PC-3 (cell line): ENCODE results near the gene PTP4A2. TPM values are rescaled to one million over a fixed set of nuclear protein-coding genes. Genes with fewer than 3 reads are reported as not detected.
"Not testable (repeated sequence)": the region's sequence is repeated elsewhere in the genome, so short reads cannot be mapped to it uniquely, and the experiment has no call there.

ENCODE experiments used
- ATAC-seq: fragments of 200-7000 bp; cut with Tn5 transposase; 2 replicates; pipeline ENCODE4 v1.9.1; 2020; ENCODE audit warnings: mild to moderate bottlenecking, moderate library complexity
- BruUV-seq: library from RNA; stranded (reverse); fragments of 400-500 nt; replicated peaks from 2 replicates; lab custom pipeline; 2021; lab: Mats Ljungman, UMichigan
- CTCF ChIA-PET: fragments of 300-600 bp; sonication (Branson Sonifier 250); formaldehyde crosslinking; loops from one replicate; lab custom pipeline; 2022; ENCODE audit warnings: antibody characterized with exemption; lab: Charles Lee
- POLR2A ChIA-PET: fragments of 300-600 bp; sonication (Branson Sonifier 250); formaldehyde crosslinking; loops from one replicate; lab custom pipeline; 2022; ENCODE audit warnings: antibody characterized with exemption; ENCODE audit not compliant: unreplicated experiment; lab: Charles Lee
- DNase-seq: peaks from one replicate; pipeline ENCODE4 v3.0.0-alpha.2; 2015
- H2AFZ ChIP-seq: fragments of 300-600 bp; sonication (generic); 2 replicates; pipeline ENCODE4 v1.6.0; 2016; ENCODE audit warnings: antibody characterized with exemption, low read length
- H3F3A ChIP-seq: fragments of 300-600 bp; sonication (generic); one replicate; pipeline ENCODE4 v1.6.0; 2017; ENCODE audit warnings: antibody characterized with exemption, low read length, control low read depth, mild to moderate bottlenecking; ENCODE audit not compliant: unreplicated experiment
- H3K27ac ChIP-seq: fragments of 300-600 bp; sonication (generic); 2 replicates; pipeline ENCODE4 v1.5.1; 2016; ENCODE audit warnings: mild to moderate bottlenecking, low read length
- H3K27me3 ChIP-seq: fragments of 300-600 bp; sonication (generic); 2 replicates; pipeline ENCODE4 v1.6.1; 2016; ENCODE audit warnings: low read length, mixed read lengths
- H3K36me3 ChIP-seq: fragments of 300-600 bp; sonication (generic); 2 replicates; pipeline ENCODE4 v1.6.1; 2016; ENCODE audit warnings: low read depth, mixed run types, low read length, mixed read lengths
- H3K4me1 ChIP-seq: fragments of 300-600 bp; sonication (generic); 2 replicates; pipeline ENCODE4 v1.5.1; 2016; ENCODE audit warnings: low read length; ENCODE audit not compliant: insufficient read depth
- H3K4me2 ChIP-seq: fragments of 300-600 bp; sonication (generic); 2 replicates; pipeline ENCODE4 v1.6.0; 2016; ENCODE audit warnings: low read length
- H3K4me3 ChIP-seq: fragments of 300-600 bp; sonication (generic); 2 replicates; pipeline ENCODE4 v1.5.1; 2016; ENCODE audit warnings: mild to moderate bottlenecking, low read length, mixed read lengths
- H3K79me2 ChIP-seq: fragments of 300-600 bp; sonication (generic); 2 replicates; pipeline ENCODE4 v1.6.1; 2017; ENCODE audit warnings: low read length, mixed read lengths
- H3K9ac ChIP-seq: fragments of 300-600 bp; sonication (generic); 2 replicates; pipeline ENCODE4 v1.6.0; 2016; ENCODE audit warnings: mild to moderate bottlenecking, low read length
- H3K9me2 ChIP-seq: fragments of 300-600 bp; sonication (generic); replicated peaks from 2 replicates; pipeline ENCODE4 v1.6.1; 2016; ENCODE audit warnings: mixed run types, low read length, mixed read lengths
- H3K9me3 ChIP-seq: fragments of 300-600 bp; sonication (generic); 2 replicates; pipeline ENCODE4 v1.6.1; 2016; ENCODE audit warnings: low read length, mixed read lengths
- H4K20me1 ChIP-seq: fragments of 300-600 bp; sonication (generic); 2 replicates; pipeline ENCODE4 v1.6.1; 2016; ENCODE audit warnings: low read length, mixed read lengths
- EZH2 ChIP-seq: fragments of 300-600 bp; sonication (generic); IDR thresholded peaks from one replicate; pipeline ENCODE4 v1.6.1; 2017; ENCODE audit warnings: antibody characterized with exemption, mild to moderate bottlenecking, low read length; ENCODE audit not compliant: unreplicated experiment
- EZH2phosphoT487 ChIP-seq: fragments of 300-600 bp; sonication (generic); IDR thresholded peaks from 2 replicates; pipeline ENCODE4 v1.6.1; 2018; ENCODE audit warnings: mild to moderate bottlenecking, antibody characterized with exemption, low read length, borderline replicate concordance
- intact Hi-C: fragments of 100-400 bp; cut with micrococcal nuclease; formaldehyde crosslinking; loops from 2 replicates; pipeline ENCODE4 v1.9.0; 2023
- total RNA-seq: library from RNA; depleted of rRNA; stranded (reverse); fragments of >200 nt; gene quantifications from 2 replicates; pipeline ENCODE4 v1.2.3, GENCODE V29; 2014
- TF ChIP-seq, protein P1 (sequence below): fragments of 300-600 bp; sonication (generic); conservative IDR thresholded peaks from 2 replicates; pipeline ENCODE4 v1.5.1; 2017; ENCODE audit warnings: antibody characterized with exemption, low read depth, mild to moderate bottlenecking, low read length

PTP4A2 gene
- total RNA-seq, 1 experiment from 2014 or later = 335 TPM

DNA sequence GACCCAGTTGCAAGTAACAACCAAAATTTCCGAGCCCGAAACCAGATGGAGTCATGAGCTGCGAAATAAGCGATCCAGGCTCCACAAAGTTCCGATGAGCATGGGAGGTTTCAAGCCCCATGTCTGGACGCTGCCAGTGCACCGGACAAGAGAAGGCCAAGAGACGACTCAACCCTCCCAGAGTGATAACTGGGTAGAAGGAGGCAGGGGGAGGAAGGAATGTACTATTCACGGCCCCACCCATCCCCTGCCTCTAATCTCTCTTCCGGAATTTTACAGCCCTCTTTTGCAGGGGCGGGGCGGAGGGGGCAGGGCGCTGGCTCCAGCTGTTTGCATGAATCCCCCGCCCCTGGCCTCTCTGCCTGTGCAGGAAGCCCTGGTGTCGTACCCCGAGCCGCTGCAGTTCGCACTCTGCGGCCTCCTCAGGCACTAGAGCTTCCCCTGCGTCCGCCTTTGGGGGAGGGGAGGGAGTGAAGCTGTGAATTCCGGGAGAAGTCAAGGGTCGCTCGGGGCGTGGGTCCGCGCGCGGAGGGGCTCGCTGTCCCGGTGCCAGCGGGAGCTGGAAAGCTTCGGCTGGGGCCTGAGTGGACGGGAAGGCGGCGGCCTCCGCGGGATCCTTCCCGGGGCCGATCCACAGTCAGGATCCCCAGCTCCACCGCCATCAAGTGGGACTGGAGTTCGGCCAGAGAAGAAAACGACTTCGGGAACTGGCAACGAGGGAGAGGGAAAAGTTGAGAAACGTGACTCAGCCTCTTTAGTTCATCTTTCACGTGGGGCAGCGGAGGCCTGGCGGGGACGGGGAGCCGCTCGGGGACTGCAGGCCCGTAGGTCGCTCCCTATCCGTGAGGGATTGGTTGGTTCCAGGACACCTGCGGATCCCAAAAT, 6.3 kb upstream of the PTP4A2 start:
- no peaks in the 10 kb centered on the region for H3K9me3 ChIP-seq
- H4K20me1 ChIP-seq = no peaks in the 10 kb centered on the region
- peak; percentile 53 for DNase-seq
- intact Hi-C loops = no loop called here
- POLR2A ChIA-PET = no interaction called here
- ATAC-seq = peak; percentile 58
- H3K9me2 ChIP-seq = no peaks in the 10 kb centered on the region
- no peaks in the 10 kb centered on the region for H3F3A ChIP-seq
- no peak overlapping the region for H3K4me2 ChIP-seq
- BruUV-seq = no TSS peak
- no peak overlapping the region for H3K9ac ChIP-seq
- no peak overlapping the region for H2AFZ ChIP-seq
- H3K4me1 ChIP-seq = peaks cover 19% of the 10 kb centered on the region
- no peaks in the 10 kb centered on the region for H3K36me3 ChIP-seq
- no peak overlapping the region for H3K4me3 ChIP-seq
- 0 out of 2 replicates have a peak overlapping the region, but pooled peaks have one; percentile 1 for H3K27ac ChIP-seq
- TF ChIP-seq EZH2phosphoT487 = no peak
- no peak for TF ChIP-seq EZH2
- TF ChIP-seq, protein P1, sequence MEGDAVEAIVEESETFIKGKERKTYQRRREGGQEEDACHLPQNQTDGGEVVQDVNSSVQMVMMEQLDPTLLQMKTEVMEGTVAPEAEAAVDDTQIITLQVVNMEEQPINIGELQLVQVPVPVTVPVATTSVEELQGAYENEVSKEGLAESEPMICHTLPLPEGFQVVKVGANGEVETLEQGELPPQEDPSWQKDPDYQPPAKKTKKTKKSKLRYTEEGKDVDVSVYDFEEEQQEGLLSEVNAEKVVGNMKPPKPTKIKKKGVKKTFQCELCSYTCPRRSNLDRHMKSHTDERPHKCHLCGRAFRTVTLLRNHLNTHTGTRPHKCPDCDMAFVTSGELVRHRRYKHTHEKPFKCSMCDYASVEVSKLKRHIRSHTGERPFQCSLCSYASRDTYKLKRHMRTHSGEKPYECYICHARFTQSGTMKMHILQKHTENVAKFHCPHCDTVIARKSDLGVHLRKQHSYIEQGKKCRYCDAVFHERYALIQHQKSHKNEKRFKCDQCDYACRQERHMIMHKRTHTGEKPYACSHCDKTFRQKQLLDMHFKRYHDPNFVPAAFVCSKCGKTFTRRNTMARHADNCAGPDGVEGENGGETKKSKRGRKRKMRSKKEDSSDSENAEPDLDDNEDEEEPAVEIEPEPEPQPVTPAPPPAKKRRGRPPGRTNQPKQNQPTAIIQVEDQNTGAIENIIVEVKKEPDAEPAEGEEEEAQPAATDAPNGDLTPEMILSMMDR = no peak
- no peaks in the 10 kb centered on the region for H3K27me3 ChIP-seq
- H3K79me2 ChIP-seq = no peaks in the 10 kb centered on the region
- CTCF ChIA-PET = interaction anchor here (1.1 kb wide), 1 partner anchor 11 kb away, joined by 3 read pairs; no protein-coding TSS in a partner anchor

DNA sequence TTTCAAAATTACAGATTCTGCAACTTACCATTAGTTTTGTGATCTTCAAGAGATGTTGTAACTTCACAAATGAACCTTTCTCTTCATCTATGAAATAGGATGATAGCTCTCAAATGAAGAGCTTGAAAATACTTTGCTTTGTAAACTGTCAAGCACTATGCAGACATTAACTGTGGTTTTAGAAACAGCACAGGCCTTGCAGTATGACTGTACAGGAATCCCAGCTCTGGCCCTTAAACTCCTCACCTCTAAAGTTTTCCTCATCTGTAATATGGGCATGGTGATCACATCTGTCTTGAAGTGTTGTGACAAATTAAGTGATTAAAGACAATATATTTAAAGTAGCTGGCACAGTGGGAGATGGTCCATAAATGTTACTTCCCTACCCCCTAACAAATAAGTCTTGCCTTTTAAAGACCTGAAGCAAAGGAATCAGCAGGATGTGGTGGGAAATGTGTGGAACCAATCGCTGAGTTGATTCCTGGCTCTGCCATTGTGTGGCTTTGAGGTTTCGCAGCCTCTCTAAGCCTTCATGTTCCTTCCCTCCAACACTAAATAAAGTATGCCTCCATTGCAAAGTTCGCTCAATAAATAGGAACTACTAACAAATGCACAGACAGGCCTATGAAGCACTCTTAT, 5.5 kb upstream of the PTP4A2 start:
- Histone ChIP-seq H3K4me1 (peaks cover 24% of the 10 kb centered on the region), H3K36me3 (no peaks in the 10 kb centered on the region), H3F3A (no peaks in the 10 kb centered on the region), H2AFZ (no peak overlapping the region), H4K20me1 (no peaks in the 10 kb centered on the region), H3K79me2 (no peaks in the 10 kb centered on the region), H3K9me3 (no peaks in the 10 kb centered on the region), H3K9ac (no peak overlapping the region), H3K9me2 (no peaks in the 10 kb centered on the region), H3K4me2 (no peak overlapping the region), H3K27ac (0 out of 2 replicates have a peak overlapping the region, but pooled peaks have one; percentile 1), H3K27me3 (no peaks in the 10 kb centered on the region), H3K4me3 (no peak overlapping the region)
- TSS peak; percentile 94 for BruUV-seq
- CTCF ChIA-PET = interaction anchor here (1.1 kb wide), 1 partner anchor 12 kb away, joined by 3 read pairs; no protein-coding TSS in a partner anchor
- ATAC-seq (no peak), DNase-seq (no peak)
- POLR2A ChIA-PET = interaction anchor here (0.5 kb wide), 1 partner anchor 42 kb away, joined by 6 read pairs; no protein-coding TSS in a partner anchor
- intact Hi-C loops = no loop called here
- TF ChIP-seq EZH2 = no peak
- TF ChIP-seq EZH2phosphoT487 = no peak
- TF ChIP-seq, protein P1 = no peak

DNA sequence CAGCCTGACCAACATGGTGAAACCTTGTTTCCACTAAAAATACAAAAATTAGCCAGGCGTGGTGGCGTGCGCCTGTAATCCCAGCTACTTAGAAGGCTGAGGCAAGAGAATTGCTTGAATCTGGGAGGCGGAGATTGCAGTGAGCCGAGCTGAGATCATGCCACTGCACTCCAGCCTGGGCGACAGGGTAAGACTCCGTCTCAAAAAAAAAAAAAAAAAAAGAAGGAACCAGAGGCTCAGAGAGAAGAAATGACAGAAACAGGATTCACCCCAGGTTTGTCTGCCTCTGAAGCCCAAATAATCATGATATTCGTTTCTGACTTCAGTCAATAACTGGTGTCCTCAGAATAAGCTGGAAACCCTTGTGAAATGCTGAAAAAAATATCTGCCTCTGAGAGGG, 3.9 kb upstream of the PTP4A2 start:
- H3K4me1 ChIP-seq = peaks cover 27% of the 10 kb centered on the region
- BruUV-seq, H3K27ac ChIP-seq, H2AFZ ChIP-seq, CTCF ChIA-PET, intact Hi-C loops, ATAC-seq, H3K79me2 ChIP-seq, H3K9ac ChIP-seq, DNase-seq, H3K27me3 ChIP-seq, H3K36me3 ChIP-seq, H3K9me2 ChIP-seq, H3K4me3 ChIP-seq, POLR2A ChIA-PET, H3K4me2 ChIP-seq, H3K9me3 ChIP-seq, H3F3A ChIP-seq, H4K20me1 ChIP-seq: not testable (repeated sequence)
